GM19023 (cell line): ENCODE results near the gene ABCB8.
A peak's percentile ranks its signal among the peaks of the same experiment; 100 is the strongest.
"Not testable (repeated sequence)": the region's sequence is repeated elsewhere in the genome, so short reads cannot be mapped to it uniquely, and the experiment has no call there.

Experiments used
- ATAC-seq: cut with Tn5 transposase; IDR thresholded peaks from one replicate; pipeline ENCODE4 v1.9.1; 2021; ENCODE audit warnings: mild to moderate bottlenecking, moderate library complexity; ENCODE audit not compliant: unreplicated experiment

The ABCB8 gene

GRCh38 chr7:150997817-150998216 is 30.4 kb upstream of the ABCB8 start:
- ATAC-seq = no peak

- ATAC-seq = no peak
Measured at GRCh38 chr7:150998341-150998740, 29.9 kb upstream of the ABCB8 start.

- no peak for ATAC-seq
Measured at GRCh38 chr7:150999001-150999400, 29.2 kb upstream of the ABCB8 start.

- no peak for ATAC-seq
Measured at GRCh38 chr7:150999497-151000230, 28.6 kb upstream of the ABCB8 start.

GRCh38 chr7:151000897-151001495 is 27.3 kb upstream of the ABCB8 start:
- no peak for ATAC-seq

GRCh38 chr7:151001546-151001945 is 26.7 kb upstream of the ABCB8 start:
- no peak for ATAC-seq

- ATAC-seq = no peak
Measured at GRCh38 chr7:151003572-151003971, 24.7 kb upstream of the ABCB8 start.

GRCh38 chr7:151005566-151005965 is 22.7 kb upstream of the ABCB8 start:
- ATAC-seq = no peak

GRCh38 chr7:151006590-151007300 is 21.5 kb upstream of the ABCB8 start:
- ATAC-seq = no peak

- ATAC-seq = no peak
Measured at GRCh38 chr7:151007469-151007898, 20.8 kb upstream of the ABCB8 start.

GRCh38 chr7:151008143-151008510 is 20.1 kb upstream of the ABCB8 start:
- no peak for ATAC-seq

- ATAC-seq = peak; percentile 67
Measured at GRCh38 chr7:151008511-151009323, 19.5 kb upstream of the ABCB8 start.

- ATAC-seq = no peak
Measured at GRCh38 chr7:151009327-151010036, 18.8 kb upstream of the ABCB8 start.

GRCh38 chr7:151010037-151010306 is 18.3 kb upstream of the ABCB8 start:
- no peak for ATAC-seq

- no peak for ATAC-seq
Measured at GRCh38 chr7:151010307-151011096, 17.7 kb upstream of the ABCB8 start.

- no peak for ATAC-seq
Measured at GRCh38 chr7:151011097-151011409, 17.2 kb upstream of the ABCB8 start.

- ATAC-seq = not testable (repeated sequence)
Measured at GRCh38 chr7:151011616-151012015, 16.6 kb upstream of the ABCB8 start.

- no peak for ATAC-seq
Measured at GRCh38 chr7:151012031-151012692, 16.1 kb upstream of the ABCB8 start.

- no peak for ATAC-seq
Measured at GRCh38 chr7:151012911-151013347, 15.3 kb upstream of the ABCB8 start.

- ATAC-seq = peak; percentile 1
Measured at GRCh38 chr7:151013356-151013732, 14.9 kb upstream of the ABCB8 start.
